ENCODE data around the gene TAF11L11. TPM values are rescaled to one million over a fixed set of nuclear protein-coding genes. Genes with fewer than 3 reads are reported as not detected.
"Not testable (repeated sequence)": the region's sequence is repeated elsewhere in the genome, so short reads cannot be mapped to it uniquely, and the experiment has no call there.

Gene TAF11L11
- not detected for total RNA-seq

GRCh38 chr5:17603880-17604279 is at the start of gene TAF11L11:
TAF11L11 (plus strand) TSS chr5:17604183.
- not testable (repeated sequence) for H3K36me3 Mint-ChIP-seq (ENCODE audit: low read depth); H3K27me3 Mint-ChIP-seq; H3K9me3 Mint-ChIP-seq; H3K4me1 Mint-ChIP-seq; H3K4me3 Mint-ChIP-seq; H3K27ac Mint-ChIP-seq; ATAC-seq (replicated peaks)

- not testable (repeated sequence) for ATAC-seq (replicated peaks); H3K9me3 Mint-ChIP-seq
Measured at GRCh38 chr5:17585658-17586057, 18.3 kb upstream of the TAF11L11 start, which contains the start of gene TAF11L7. TAF11L7 (minus strand) TSS chr5:17585758.

GRCh38 chr5:17590860-17591259 is 13.1 kb upstream of the TAF11L11 start, which contains the start of gene TAF11L8:
TAF11L8 (minus strand) TSS chr5:17590960.
- not testable (repeated sequence) for H3K27me3 Mint-ChIP-seq; H3K9me3 Mint-ChIP-seq; H3K4me3 Mint-ChIP-seq; ATAC-seq (replicated peaks); H3K36me3 Mint-ChIP-seq (ENCODE audit: low read depth); H3K27ac Mint-ChIP-seq; H3K4me1 Mint-ChIP-seq

More at GRCh38 chr5:17585658-17586057, 18.3 kb upstream of the TAF11L11 start, which contains the start of gene TAF11L7:
- H3K4me3 Mint-ChIP-seq; H3K27me3 Mint-ChIP-seq; H3K36me3 Mint-ChIP-seq (ENCODE audit: low read depth); H3K27ac Mint-ChIP-seq; H3K4me1 Mint-ChIP-seq: not testable (repeated sequence)

GRCh38 chr5:17594255-17594654 is 9.7 kb upstream of the TAF11L11 start, which contains the start of gene TAF11L9:
TAF11L9 (minus strand) TSS chr5:17594394.
- not testable (repeated sequence) for H3K9me3 Mint-ChIP-seq; H3K36me3 Mint-ChIP-seq (ENCODE audit: low read depth); ATAC-seq (replicated peaks); H3K4me3 Mint-ChIP-seq; H3K27me3 Mint-ChIP-seq; H3K4me1 Mint-ChIP-seq; H3K27ac Mint-ChIP-seq

GRCh38 chr5:17597728-17598127 is 6.3 kb upstream of the TAF11L11 start, which contains the start of gene TAF11L10:
TAF11L10 (minus strand) TSS chr5:17597828.
- H3K27me3 Mint-ChIP-seq; H3K4me3 Mint-ChIP-seq; H3K4me1 Mint-ChIP-seq; H3K9me3 Mint-ChIP-seq; H3K27ac Mint-ChIP-seq; ATAC-seq (replicated peaks); H3K36me3 Mint-ChIP-seq (ENCODE audit: low read depth): not testable (repeated sequence)

GRCh38 chr5:17604951-17605350 is 968 bp downstream of the TAF11L11 start:
- Mint-ChIP-seq H3K27me3 (no peaks in the 10 kb centered on the region), H3K9me3 (peaks cover 6% of the 10 kb centered on the region), H3K4me1 (no peaks in the 10 kb centered on the region), H3K36me3 (ENCODE audit: low read depth) (no peaks in the 10 kb centered on the region), H3K4me3 (no peak overlapping the region), H3K27ac (no peak overlapping the region)
- no peak for ATAC-seq (replicated peaks)

- ATAC-seq (replicated peaks); H3K9me3 Mint-ChIP-seq; H3K36me3 Mint-ChIP-seq (ENCODE audit: low read depth); H3K4me3 Mint-ChIP-seq; H3K27me3 Mint-ChIP-seq; H3K27ac Mint-ChIP-seq; H3K4me1 Mint-ChIP-seq: not testable (repeated sequence)
Measured at GRCh38 chr5:17607461-17607860, 3.5 kb downstream of the TAF11L11 start.

GRCh38 chr5:17610092-17610491 is 6.1 kb downstream of the TAF11L11 start, which contains the start of gene TAF11L12:
TAF11L12 (plus strand) TSS chr5:17610392.
- H3K27me3 Mint-ChIP-seq; H3K4me1 Mint-ChIP-seq; H3K36me3 Mint-ChIP-seq (ENCODE audit: low read depth); H3K27ac Mint-ChIP-seq; H3K9me3 Mint-ChIP-seq; H3K4me3 Mint-ChIP-seq; ATAC-seq (replicated peaks): not testable (repeated sequence)

- Mint-ChIP-seq H3K4me3 (no peak overlapping the region), H3K36me3 (ENCODE audit: low read depth) (no peaks in the 10 kb centered on the region), H3K9me3 (peaks cover 7% of the 10 kb centered on the region), H3K27me3 (no peaks in the 10 kb centered on the region), H3K27ac (no peak overlapping the region), H3K4me1 (no peaks in the 10 kb centered on the region)
- no peak for ATAC-seq (replicated peaks)
Measured at GRCh38 chr5:17614872-17615605, 11.1 kb downstream of the TAF11L11 start.

- Mint-ChIP-seq H3K27ac (no peak overlapping the region), H3K4me1 (no peaks in the 10 kb centered on the region), H3K9me3 (peaks cover 10% of the 10 kb centered on the region), H3K36me3 (ENCODE audit: low read depth) (no peaks in the 10 kb centered on the region), H3K27me3 (no peaks in the 10 kb centered on the region), H3K4me3 (no peak overlapping the region)
- ATAC-seq (replicated peaks) = no peak
Measured at GRCh38 chr5:17619354-17619753, 15.4 kb downstream of the TAF11L11 start.

- ATAC-seq (replicated peaks) = no peak
- Mint-ChIP-seq H3K27ac (no peak overlapping the region), H3K4me1 (no peaks in the 10 kb centered on the region), H3K36me3 (ENCODE audit: low read depth) (no peaks in the 10 kb centered on the region), H3K27me3 (no peaks in the 10 kb centered on the region), H3K9me3 (peaks cover 10% of the 10 kb centered on the region), H3K4me3 (no peak overlapping the region)
Measured at GRCh38 chr5:17620627-17621026, 16.6 kb downstream of the TAF11L11 start.

- no peak for ATAC-seq (replicated peaks)
- no peak overlapping the region for H3K27ac Mint-ChIP-seq
- no peaks in the 10 kb centered on the region for H3K27me3 Mint-ChIP-seq
- H3K4me1 Mint-ChIP-seq = no peaks in the 10 kb centered on the region
- H3K4me3 Mint-ChIP-seq = no peak overlapping the region
- H3K36me3 Mint-ChIP-seq (ENCODE audit: low read depth) = no peaks in the 10 kb centered on the region
- H3K9me3 Mint-ChIP-seq = peaks cover 7% of the 10 kb centered on the region
Measured at GRCh38 chr5:17625686-17626085, 21.7 kb downstream of the TAF11L11 start.

- not testable (repeated sequence) for H3K27ac Mint-ChIP-seq; ATAC-seq (replicated peaks); H3K4me1 Mint-ChIP-seq; H3K36me3 Mint-ChIP-seq (ENCODE audit: low read depth); H3K4me3 Mint-ChIP-seq; H3K27me3 Mint-ChIP-seq
- peaks cover 10% of the 10 kb centered on the region for H3K9me3 Mint-ChIP-seq
Measured at GRCh38 chr5:17631788-17632187, 27.8 kb downstream of the TAF11L11 start, which contains the start of gene TAF11L13. TAF11L13 (plus strand) TSS chr5:17632088.

GRCh38 chr5:17634160-17634559 is 30.2 kb downstream of the TAF11L11 start, which contains the start of gene TAF11L14:
TAF11L14 (plus strand) TSS chr5:17634460.
- H3K4me1 Mint-ChIP-seq = no peaks in the 10 kb centered on the region
- no peaks in the 10 kb centered on the region for H3K36me3 Mint-ChIP-seq (ENCODE audit: low read depth)

GRCh38 chr5:17649232-17649631 is 45.2 kb downstream of the TAF11L11 start:
- not testable (repeated sequence) for H3K4me3 Mint-ChIP-seq; H3K27me3 Mint-ChIP-seq; ATAC-seq (replicated peaks); H3K36me3 Mint-ChIP-seq (ENCODE audit: low read depth); H3K4me1 Mint-ChIP-seq; H3K27ac Mint-ChIP-seq
- peaks cover 13% of the 10 kb centered on the region for H3K9me3 Mint-ChIP-seq

More at GRCh38 chr5:17634160-17634559, 30.2 kb downstream of the TAF11L11 start, which contains the start of gene TAF11L14:
- Mint-ChIP-seq H3K4me3 (no peak within 1 kb of the TSS), H3K27ac (no peak within 1 kb of the TSS), H3K27me3 (no peaks in the 10 kb centered on the region), H3K9me3 (peaks cover 7% of the 10 kb centered on the region)
- ATAC-seq (replicated peaks) = no peak

All from activated T-helper 17 cell treated with anti-CD3 and anti-CD28 coated beads, Interleukin-2, amount 50 U/mL, for 72 hours (primary cell).